Calu3 (cell line): ENCODE results near the gene NHSL2. TPM values are rescaled to one million over a fixed set of nuclear protein-coding genes. Genes with fewer than 3 reads are reported as not detected.

Experiments used
- BruUV-seq: library from RNA; stranded (reverse); fragments of 400-500 nt; replicated peaks from 2 replicates; lab custom pipeline; 2021; lab: Mats Ljungman, UMichigan
- CTCF ChIA-PET: fragments of 300-600 bp; sonication (Branson Sonifier 250); formaldehyde crosslinking; loops from one replicate; lab custom pipeline; 2022; ENCODE audit warnings: antibody characterized with exemption; lab: Charles Lee
- DNase-seq: peaks from one replicate; pipeline ENCODE4 v3.0.0; 2022
- H3K27ac Mint-ChIP-seq: one replicate; pipeline ENCODE4 v1.8.0; 2022; ENCODE audit warnings: mixed read lengths; ENCODE audit not compliant: unreplicated experiment
- H3K27me3 Mint-ChIP-seq: one replicate; pipeline ENCODE4 v1.8.0; 2022; ENCODE audit warnings: mixed read lengths; ENCODE audit not compliant: unreplicated experiment
- H3K36me3 Mint-ChIP-seq: one replicate; pipeline ENCODE4 v1.8.0; 2022; ENCODE audit warnings: mild to moderate bottlenecking, moderate library complexity, mixed read lengths; ENCODE audit not compliant: insufficient read depth, unreplicated experiment
- H3K4me1 Mint-ChIP-seq: one replicate; pipeline ENCODE4 v1.8.0; 2022; ENCODE audit warnings: mild to moderate bottlenecking, low read depth, mixed read lengths; ENCODE audit not compliant: unreplicated experiment
- H3K4me3 Mint-ChIP-seq: one replicate; pipeline ENCODE4 v1.8.0; 2022; ENCODE audit warnings: mild to moderate bottlenecking, low read depth, moderate library complexity, mixed read lengths; ENCODE audit not compliant: unreplicated experiment
- H3K9me3 Mint-ChIP-seq: one replicate; pipeline ENCODE4 v1.8.0; 2022; ENCODE audit warnings: low read depth, mixed read lengths; ENCODE audit not compliant: unreplicated experiment
- intact Hi-C: fragments of 100-400 bp; cut with micrococcal nuclease; formaldehyde crosslinking; loops from one replicate; pipeline ENCODE4 v1.10.0; 2022; ENCODE audit not compliant: unreplicated experiment
- total RNA-seq: library from RNA; stranded (reverse); gene quantifications from 2 replicates; pipeline ENCODE4 v1.2.3, GENCODE V29; 2022
- TF ChIP-seq, protein P1 (sequence below): fragments of 200-600 bp; IDR thresholded peaks from one replicate; pipeline ENCODE4 v1.8.0; 2022; ENCODE audit warnings: antibody characterized with exemption; ENCODE audit not compliant: unreplicated experiment

NHSL2 gene
- total RNA-seq, 1 experiment from 2014 or later = 0.09 TPM

DNA sequence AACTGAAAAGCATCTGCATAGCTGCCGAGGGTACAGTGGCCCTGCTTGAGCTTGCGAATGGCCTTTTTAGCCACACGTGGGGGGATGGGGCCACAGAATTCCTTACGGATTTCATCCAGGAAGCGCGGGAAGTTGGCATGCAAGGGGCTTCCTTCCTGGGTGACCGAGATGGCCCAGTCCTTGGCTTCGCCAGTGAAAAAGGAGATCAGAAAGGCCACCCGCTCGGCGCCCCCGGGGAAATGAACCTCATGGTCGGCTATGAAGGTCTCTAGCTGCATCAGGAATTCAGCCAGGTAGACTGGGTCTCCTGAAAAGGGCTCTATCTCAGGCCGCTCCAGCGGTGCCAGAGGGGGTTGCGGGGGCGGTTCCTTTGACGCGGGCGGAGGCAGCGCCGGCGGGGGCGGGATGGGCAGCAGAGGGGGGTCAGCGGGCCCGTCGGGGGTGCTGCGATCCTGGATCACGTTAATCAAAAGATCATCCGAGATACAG is 220.2 kb downstream of the NHSL2 start:
- intact Hi-C loops = no loop called here
- CTCF ChIA-PET = no interaction called here
- Mint-ChIP-seq H3K27me3 (peaks cover 74% of the 10 kb centered on the region), H3K9me3 (no peaks in the 10 kb centered on the region), H3K36me3 (peaks cover 5% of the 10 kb centered on the region), H3K4me3 (peak overlapping the region; percentile 28), H3K4me1 (peaks cover 8% of the 10 kb centered on the region), H3K27ac (no peak overlapping the region)
- TF ChIP-seq, protein P1, sequence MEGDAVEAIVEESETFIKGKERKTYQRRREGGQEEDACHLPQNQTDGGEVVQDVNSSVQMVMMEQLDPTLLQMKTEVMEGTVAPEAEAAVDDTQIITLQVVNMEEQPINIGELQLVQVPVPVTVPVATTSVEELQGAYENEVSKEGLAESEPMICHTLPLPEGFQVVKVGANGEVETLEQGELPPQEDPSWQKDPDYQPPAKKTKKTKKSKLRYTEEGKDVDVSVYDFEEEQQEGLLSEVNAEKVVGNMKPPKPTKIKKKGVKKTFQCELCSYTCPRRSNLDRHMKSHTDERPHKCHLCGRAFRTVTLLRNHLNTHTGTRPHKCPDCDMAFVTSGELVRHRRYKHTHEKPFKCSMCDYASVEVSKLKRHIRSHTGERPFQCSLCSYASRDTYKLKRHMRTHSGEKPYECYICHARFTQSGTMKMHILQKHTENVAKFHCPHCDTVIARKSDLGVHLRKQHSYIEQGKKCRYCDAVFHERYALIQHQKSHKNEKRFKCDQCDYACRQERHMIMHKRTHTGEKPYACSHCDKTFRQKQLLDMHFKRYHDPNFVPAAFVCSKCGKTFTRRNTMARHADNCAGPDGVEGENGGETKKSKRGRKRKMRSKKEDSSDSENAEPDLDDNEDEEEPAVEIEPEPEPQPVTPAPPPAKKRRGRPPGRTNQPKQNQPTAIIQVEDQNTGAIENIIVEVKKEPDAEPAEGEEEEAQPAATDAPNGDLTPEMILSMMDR = no peak
- no peak for DNase-seq
- BruUV-seq = no TSS peak

DNA sequence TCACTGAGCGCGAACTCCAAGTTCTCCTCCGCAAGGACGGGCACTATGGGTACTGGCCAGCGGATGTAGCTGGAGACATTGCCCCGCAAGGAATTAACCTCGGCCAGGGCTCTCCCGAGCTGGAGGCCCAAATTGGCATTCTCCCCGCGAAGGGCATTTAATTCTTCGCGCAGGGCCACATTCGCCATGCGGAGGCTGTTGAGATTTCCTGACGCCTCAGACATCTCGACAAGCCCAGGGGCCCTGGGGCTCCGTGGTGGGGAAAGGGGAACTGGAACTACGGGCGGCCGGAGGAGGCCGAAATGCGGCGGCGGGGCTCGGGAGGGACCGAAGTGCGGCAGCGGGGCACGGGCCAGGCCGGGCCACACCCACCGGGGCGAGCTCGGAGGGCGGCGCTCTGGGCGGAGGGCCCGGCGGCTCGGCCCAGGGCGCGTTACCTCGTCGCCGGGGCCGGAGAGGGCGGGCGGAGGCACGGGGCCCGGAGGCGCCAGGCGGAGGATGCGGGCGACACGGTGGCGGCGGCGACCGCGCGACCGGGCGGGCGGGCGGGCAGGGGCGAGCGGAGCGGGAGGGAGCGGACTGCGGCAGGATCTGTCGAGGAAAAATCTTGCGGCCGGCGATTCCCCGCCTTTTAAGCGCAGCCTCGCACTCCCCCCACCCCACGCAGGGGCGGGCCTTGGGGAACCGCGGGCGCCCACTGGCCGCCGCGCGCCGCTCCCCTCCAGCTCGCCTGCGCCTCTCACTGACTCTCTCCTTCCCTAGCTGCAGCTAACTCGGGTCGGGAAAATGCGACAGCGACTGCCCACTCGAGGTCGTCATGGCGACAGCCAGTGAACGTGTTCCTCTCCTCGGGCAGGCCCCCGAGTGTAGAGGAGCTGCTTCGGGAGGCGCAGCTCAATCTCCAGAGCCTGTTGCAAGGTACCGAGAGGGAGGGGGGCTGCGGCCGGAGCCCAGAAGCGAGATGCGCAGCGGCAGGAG is 221.0 kb downstream of the NHSL2 start, which contains the start of gene RTL5:
TSS of gene RTL5 (minus strand) at position 599 of the 978 bp plus-strand sequence.
- CTCF ChIA-PET = no interaction called here
- Mint-ChIP-seq H3K27me3 (peaks cover 74% of the 10 kb centered on the region), H3K9me3 (no peaks in the 10 kb centered on the region), H3K4me1 (peaks cover 8% of the 10 kb centered on the region), H3K4me3 (peak within 1 kb of the TSS; percentile 64), H3K36me3 (peaks cover 5% of the 10 kb centered on the region), H3K27ac (no peak within 1 kb of the TSS)
- peak; percentile 32 for DNase-seq
- TF ChIP-seq, protein P1 = no peak
- BruUV-seq = no TSS peak
- intact Hi-C loops = no loop called here

DNA sequence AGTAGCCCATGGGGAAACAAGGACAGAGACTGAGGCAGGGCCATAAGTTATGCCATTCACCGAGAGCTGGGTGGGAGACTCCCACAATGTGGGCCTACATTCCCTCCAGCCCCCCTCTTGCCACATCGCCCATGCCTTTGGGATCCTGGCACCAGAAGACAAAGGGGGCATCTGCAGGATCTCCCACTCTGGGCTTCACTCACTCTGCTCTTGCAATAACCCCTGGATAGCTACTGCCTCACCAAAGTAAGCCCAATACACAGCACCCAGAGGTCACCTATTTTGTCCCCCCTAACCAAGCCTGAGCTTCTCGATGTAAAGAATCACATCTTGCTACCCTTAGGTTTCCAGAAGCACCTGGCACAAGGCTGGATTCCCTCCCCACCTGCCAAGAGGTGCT is 221.8 kb downstream of the NHSL2 start:
- Mint-ChIP-seq H3K4me3 (peak overlapping the region; percentile 64), H3K36me3 (peaks cover 5% of the 10 kb centered on the region), H3K27me3 (peaks cover 74% of the 10 kb centered on the region), H3K27ac (no peak overlapping the region), H3K9me3 (no peaks in the 10 kb centered on the region), H3K4me1 (peaks cover 8% of the 10 kb centered on the region)
- DNase-seq = no peak
- TF ChIP-seq, protein P1 = no peak
- intact Hi-C loops = no loop called here
- no TSS peak for BruUV-seq
- CTCF ChIA-PET = no interaction called here

DNA sequence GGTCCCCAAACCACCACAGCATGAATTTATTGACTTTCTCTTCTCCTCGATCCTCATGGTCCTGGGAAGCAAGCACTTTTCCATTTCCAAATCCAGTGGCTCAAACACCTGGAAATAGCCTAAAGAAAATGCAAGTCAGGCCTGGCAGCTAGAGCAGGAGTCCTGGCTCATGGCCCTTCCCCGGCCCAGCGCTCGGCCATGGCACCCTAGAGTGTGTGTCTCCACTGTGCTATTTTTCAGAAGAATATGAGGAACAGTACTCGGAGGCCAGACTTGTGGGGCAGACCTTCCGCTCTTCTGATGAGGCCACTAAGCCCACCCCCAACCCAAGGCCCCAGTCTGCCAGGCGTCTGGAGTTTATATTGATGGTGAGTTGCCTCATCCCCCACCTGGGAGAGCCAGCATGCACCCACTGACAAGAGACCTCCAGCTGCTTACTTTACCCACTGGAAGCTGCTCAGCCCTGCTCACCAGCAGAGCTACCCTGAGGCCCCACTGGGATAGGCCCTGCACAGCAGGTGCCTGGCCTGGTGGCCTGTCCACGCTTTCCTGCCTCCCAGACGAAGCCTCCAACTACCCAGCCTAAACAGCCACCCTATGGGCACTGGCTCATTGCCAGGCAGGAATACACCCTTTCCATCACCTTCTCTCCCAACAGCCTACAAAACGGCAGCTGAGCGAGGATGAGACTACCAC is 223.4 kb downstream of the NHSL2 start:
- H3K36me3 Mint-ChIP-seq = peaks cover 5% of the 10 kb centered on the region
- CTCF ChIA-PET = no interaction called here
- intact Hi-C loops = no loop called here
- BruUV-seq = no TSS peak
- peaks cover 67% of the 10 kb centered on the region for H3K27me3 Mint-ChIP-seq
- no peaks in the 10 kb centered on the region for H3K9me3 Mint-ChIP-seq
- TF ChIP-seq, protein P1 = no peak
- H3K4me1 Mint-ChIP-seq = peaks cover 8% of the 10 kb centered on the region
- no peak overlapping the region for H3K27ac Mint-ChIP-seq
- H3K4me3 Mint-ChIP-seq = no peak overlapping the region
- no peak for DNase-seq
